Stimulated activated CD8-positive, alpha-beta memory T cell treated with anti-CD3 and anti-CD28 coated beads, Interleukin-7, amount 100 ng/mL, for 1 hour (primary cell): ENCODE measurements around the gene APPBP2.

Source experiments
- DNase-seq, 2 donors: peaks; one replicate each; pipeline ENCODE4 v3.0.0-alpha.2; 2020; ENCODE audit warnings: low read depth in 2 of 2

The APPBP2 gene

DNA sequence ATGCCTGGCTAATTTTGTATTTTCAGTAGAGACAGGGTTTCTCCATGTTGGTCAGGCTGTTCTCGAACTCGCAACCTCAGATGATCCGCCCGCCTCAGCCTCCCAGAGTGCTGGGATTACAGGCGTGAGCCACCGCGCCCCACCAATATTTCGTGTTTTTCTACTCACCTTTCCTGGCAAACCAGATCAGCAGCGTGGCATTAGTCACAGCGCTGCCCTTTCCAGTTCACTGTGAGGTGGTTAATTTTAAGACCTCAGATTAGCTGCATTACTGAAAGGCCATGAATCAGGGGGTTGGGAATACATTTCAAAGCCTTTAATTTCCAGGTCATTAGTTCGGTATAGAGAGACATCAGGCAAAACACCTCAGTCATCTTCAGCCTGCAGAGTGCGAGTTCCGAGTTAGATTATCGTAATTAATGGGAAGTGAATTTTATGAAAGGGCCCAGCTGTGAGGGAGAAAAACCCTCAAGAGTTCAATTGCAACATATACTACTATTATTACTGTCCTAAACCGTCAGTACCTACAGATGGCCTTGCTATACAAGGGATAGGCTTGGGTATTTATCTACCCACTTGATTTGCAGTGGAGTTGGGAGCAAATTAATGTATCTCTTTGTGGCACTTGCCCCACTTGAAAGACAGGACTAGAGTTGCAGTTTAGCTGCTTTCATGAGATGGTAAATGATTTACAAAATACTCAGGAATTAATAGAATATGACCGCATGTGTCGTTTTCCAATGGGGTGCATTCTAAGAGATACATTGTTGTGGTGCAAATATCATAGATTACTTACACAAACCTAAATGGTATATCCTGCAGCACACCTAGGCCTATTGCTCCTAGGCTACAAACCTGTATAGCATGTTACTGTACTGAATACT lies 132.0 kb downstream of the APPBP2 start:
- no peak for DNase-seq
